RWPE2 (cell line): ENCODE measurements around the gene MTOR.
"Not testable (repeated sequence)": the region's sequence is repeated elsewhere in the genome, so short reads cannot be mapped to it uniquely, and the experiment has no call there.

ENCODE experiments used
- ATAC-seq: fragments of 200-7000 bp; cut with Tn5 transposase; 3 replicates; pipeline ENCODE4 v1.9.1; 2021; ENCODE audit warnings: low read depth
- DNase-seq: peaks from one replicate; pipeline ENCODE4 v3.0.0-alpha.2; 2020; ENCODE audit warnings: low spot score
- H3K27ac ChIP-seq: fragments of 450-650 bp; 2 replicates; pipeline ENCODE4 v1.5.1; 2017; ENCODE audit warnings: mild to moderate bottlenecking; ENCODE audit not compliant: poor library complexity, severe bottlenecking
- H3K27me3 ChIP-seq: fragments of 250-450 bp; sonication (Bioruptor Pico); 2 replicates; pipeline ENCODE4 v1.5.1; 2021; ENCODE audit warnings: mild to moderate bottlenecking, moderate library complexity; ENCODE audit not compliant: insufficient read depth, poor library complexity, severe bottlenecking
- H3K36me3 ChIP-seq: fragments of 250-450 bp; sonication (Bioruptor Pico); 2 replicates; pipeline ENCODE4 v1.5.1; 2020; ENCODE audit warnings: low read depth, mild to moderate bottlenecking, moderate library complexity
- H3K4me1 ChIP-seq: fragments of 250-450 bp; sonication (Bioruptor Pico); 2 replicates; pipeline ENCODE4 v1.5.1; 2021; ENCODE audit warnings: mild to moderate bottlenecking, moderate library complexity; ENCODE audit not compliant: insufficient read depth, poor library complexity, severe bottlenecking
- H3K4me3 ChIP-seq: fragments of 250-450 bp; sonication (Bioruptor Pico); 2 replicates; pipeline ENCODE4 v1.5.1; 2021; ENCODE audit warnings: mild to moderate bottlenecking, moderate library complexity; ENCODE audit not compliant: severe bottlenecking
- H3K9me3 ChIP-seq: fragments of 250-450 bp; sonication (Bioruptor Pico); 2 replicates; pipeline ENCODE4 v1.5.1; 2021; ENCODE audit warnings: mild to moderate bottlenecking, moderate library complexity; ENCODE audit not compliant: severe bottlenecking
- CTCF ChIP-seq: fragments of 450-650 bp; IDR thresholded peaks from one replicate; pipeline ENCODE4 v1.5.1; 2017; ENCODE audit warnings: mild to moderate bottlenecking, moderate library complexity; ENCODE audit not compliant: poor library complexity, severe bottlenecking

The MTOR gene

DNA sequence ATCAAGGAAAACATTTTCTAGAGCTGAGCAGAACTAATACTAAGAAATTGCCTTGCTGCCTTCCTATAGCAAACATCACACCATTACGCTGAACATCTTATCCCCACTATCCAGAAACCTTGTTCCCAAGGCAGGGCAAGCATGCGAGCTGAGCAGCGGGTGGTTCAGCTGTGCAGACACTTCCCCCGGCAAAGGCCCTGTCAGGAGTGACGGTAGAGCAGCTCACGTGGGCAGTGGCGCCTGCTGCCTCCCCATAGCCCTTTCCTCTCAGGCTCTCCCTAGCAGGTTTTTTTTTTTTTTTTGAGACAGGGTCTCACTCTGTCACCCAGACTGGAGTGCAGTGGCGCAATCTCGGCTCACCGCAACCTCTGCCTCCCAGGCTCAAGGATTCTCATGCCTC, 86.9 kb downstream of the MTOR start:
- no peaks in the 10 kb centered on the region for H3K27me3 ChIP-seq
- ATAC-seq (no peak), DNase-seq (no peak)
- 0 out of 2 replicates have a peak, but pooled peaks cover 2% of the 10 kb centered on the region for H3K36me3 ChIP-seq
- H3K9me3 ChIP-seq, result no peaks in the 10 kb centered on the region
- H3K4me3 ChIP-seq, result no peak overlapping the region
- H3K4me1 ChIP-seq, result no peaks in the 10 kb centered on the region
- no peak overlapping the region for H3K27ac ChIP-seq
- no peak for TF ChIP-seq CTCF

GRCh38 chr1:11174261-11174942, 87.9 kb downstream of the MTOR start:
- no peak for ATAC-seq
- no peaks in the 10 kb centered on the region for H3K4me1 ChIP-seq
- no peaks in the 10 kb centered on the region for H3K27me3 ChIP-seq
- H3K9me3 ChIP-seq, result no peaks in the 10 kb centered on the region
- TF ChIP-seq CTCF, result no peak
- H3K27ac ChIP-seq, result no peak overlapping the region
- DNase-seq, result no peak
- H3K36me3 ChIP-seq, result 0 out of 2 replicates have a peak, but pooled peaks cover 6% of the 10 kb centered on the region
- no peak overlapping the region for H3K4me3 ChIP-seq

- Histone ChIP-seq H3K27ac (no peak overlapping the region), H3K36me3 (peaks cover 13% of the 10 kb centered on the region; the same call in 1 of the 2 replicates), H3K27me3 (no peaks in the 10 kb centered on the region), H3K9me3 (no peaks in the 10 kb centered on the region), H3K4me3 (no peak overlapping the region), H3K4me1 (no peaks in the 10 kb centered on the region)
- DNase-seq, result no peak
- no peak for TF ChIP-seq CTCF
- ATAC-seq, result no peak
These were observed 92.2 kb downstream of the MTOR start for GRCh38 chr1:11170102-11170501.

DNA sequence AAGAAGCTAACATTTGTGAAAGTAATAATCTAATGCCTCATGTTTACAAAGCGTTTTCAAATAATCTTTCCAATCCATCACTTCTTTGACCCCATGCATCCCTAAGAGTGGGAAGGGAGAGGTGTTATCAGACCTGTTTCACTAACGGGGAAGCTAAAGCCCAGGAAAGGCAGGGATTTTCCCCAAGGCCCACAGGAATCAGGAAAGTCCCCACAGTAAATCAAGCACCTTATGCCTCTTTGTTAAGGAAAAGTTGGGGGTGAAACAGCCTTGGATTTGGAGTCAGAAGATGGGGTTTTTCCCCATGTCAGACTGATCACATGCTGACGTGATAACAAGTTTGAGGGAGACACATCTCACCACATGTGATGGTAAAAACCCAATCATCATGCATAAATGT, 93.1 kb downstream of the MTOR start:
- ATAC-seq (no peak), DNase-seq (no peak)
- no peak overlapping the region for H3K27ac ChIP-seq
- no peak overlapping the region for H3K4me3 ChIP-seq
- H3K36me3 ChIP-seq, result peaks cover 13% of the 10 kb centered on the region; the same call in 1 of the 2 replicates
- no peaks in the 10 kb centered on the region for H3K9me3 ChIP-seq
- H3K4me1 ChIP-seq, result no peaks in the 10 kb centered on the region
- TF ChIP-seq CTCF, result no peak
- no peaks in the 10 kb centered on the region for H3K27me3 ChIP-seq

DNA sequence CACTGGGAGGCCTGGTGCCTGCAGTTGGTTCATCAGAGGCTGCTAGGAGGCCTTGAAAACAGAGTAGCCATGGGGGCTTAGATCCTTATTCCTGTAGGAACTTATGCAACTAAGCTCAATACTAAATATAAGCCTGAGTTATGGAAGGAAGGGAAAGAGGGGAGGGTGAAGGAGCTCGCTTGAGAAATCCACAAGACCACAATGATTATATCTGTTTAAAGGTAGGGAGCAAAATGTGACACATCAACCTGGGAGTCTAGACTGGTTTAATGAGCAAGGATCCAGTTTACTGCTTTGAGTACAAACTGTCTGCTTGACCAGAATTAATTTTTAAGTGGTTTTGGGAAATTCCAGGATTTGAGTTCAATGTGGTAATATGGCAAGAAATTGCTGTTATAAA, 93.6 kb downstream of the MTOR start:
- TF ChIP-seq CTCF, result no peak
- ATAC-seq (no peak), DNase-seq (no peak)
- no peak overlapping the region for H3K4me3 ChIP-seq
- H3K9me3 ChIP-seq, result no peaks in the 10 kb centered on the region
- peaks cover 13% of the 10 kb centered on the region; the same call in 1 of the 2 replicates for H3K36me3 ChIP-seq
- H3K4me1 ChIP-seq, result no peaks in the 10 kb centered on the region
- no peak overlapping the region for H3K27ac ChIP-seq
- H3K27me3 ChIP-seq, result no peaks in the 10 kb centered on the region

DNA sequence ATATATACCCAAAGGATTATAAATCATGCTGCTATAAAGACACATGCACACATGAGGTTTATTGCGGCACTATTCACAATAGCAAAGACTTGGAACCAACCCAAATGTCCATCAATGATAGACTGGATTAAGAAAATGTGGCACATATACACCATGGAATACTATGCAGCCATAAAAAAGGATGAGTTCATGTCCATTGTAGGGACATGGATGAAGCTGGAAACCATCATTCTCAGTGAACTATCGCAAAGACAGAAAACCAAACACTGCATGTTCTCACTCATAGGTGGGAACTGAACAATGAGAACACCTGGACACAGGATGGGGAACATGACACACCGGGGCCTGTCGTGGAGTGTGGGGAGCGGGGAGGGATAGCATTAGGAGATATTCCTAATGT, 95.6 kb downstream of the MTOR start:
- DNase-seq, H3K9me3 ChIP-seq, H3K4me3 ChIP-seq, H3K27me3 ChIP-seq, H3K27ac ChIP-seq, H3K4me1 ChIP-seq, ATAC-seq: not testable (repeated sequence)
- H3K36me3 ChIP-seq, result peaks cover 13% of the 10 kb centered on the region; the same call in 1 of the 2 replicates

DNA sequence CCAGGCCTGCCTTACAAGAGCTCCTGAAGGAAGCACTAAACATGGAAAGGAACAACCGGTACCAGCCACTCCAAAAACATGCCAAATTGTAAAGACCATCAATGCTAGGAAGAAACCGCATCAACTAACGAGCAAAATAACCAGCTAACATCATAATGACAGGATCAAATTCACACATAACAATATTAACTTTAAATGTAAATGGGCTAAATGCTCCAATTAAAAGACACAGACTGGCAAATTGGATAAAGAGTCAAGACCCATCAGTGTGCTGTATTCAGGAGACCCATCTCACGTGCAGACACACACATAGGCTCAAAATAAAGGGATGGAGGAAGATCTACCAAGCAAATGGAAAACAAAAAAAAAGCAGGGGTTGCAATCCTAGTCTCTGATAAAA, 99.6 kb downstream of the MTOR start:
- Histone ChIP-seq H3K36me3 (peaks cover 15% of the 10 kb centered on the region), H3K4me1 (peaks cover 19% of the 10 kb centered on the region)
- not testable (repeated sequence) for H3K9me3 ChIP-seq, H3K27ac ChIP-seq, H3K27me3 ChIP-seq, ATAC-seq, H3K4me3 ChIP-seq, DNase-seq
